Articular chondrocyte of knee joint (primary cell): ENCODE data around the gene ZNF474. TPM values are rescaled to one million over a fixed set of nuclear protein-coding genes. Genes with fewer than 3 reads are reported as not detected.

Experiments used
- total RNA-seq: library from RNA; depleted of rRNA; stranded (reverse); fragments of >200 nt; gene quantifications from 2 replicates; pipeline ENCODE4 v1.2.3, GENCODE V29; 2012

ZNF474 gene
- 0.22 and 0.26 TPM in 2 replicates for total RNA-seq

DNA sequence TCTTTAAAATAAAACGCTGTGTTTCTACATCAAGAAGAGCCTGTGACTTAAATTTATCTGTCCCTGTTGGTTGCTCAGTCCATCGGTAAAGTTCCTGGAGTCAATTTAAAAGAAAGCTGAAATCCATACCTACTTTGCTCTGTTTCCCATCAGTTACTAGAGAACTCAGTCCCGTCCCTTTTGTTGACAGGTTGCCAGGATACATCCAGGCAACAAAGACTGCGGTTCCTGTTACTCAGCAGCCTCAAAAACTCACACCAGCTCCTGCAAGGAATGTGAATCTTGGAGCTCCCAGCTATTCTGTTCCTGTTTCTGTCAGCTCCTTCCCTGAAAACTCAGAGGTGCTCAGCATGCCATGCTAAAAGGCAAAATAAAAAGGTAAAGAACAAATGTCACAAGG lies at the start of gene ZNF474:
Gene ZNF474 (plus strand): TSS at position 241 of the 400 bp plus-strand sequence. CDS start 22,445 bp downstream, outside the sequence.

Other genes starting within 250 kb of the ZNF474 start
- 22.6 and 23.2 TPM in 2 replicates for gene SRFBP1, start 167.6 kb upstream of the ZNF474 start, total RNA-seq
- 448 and 518 TPM in 2 replicates for gene LOX, start 51.3 kb upstream of the ZNF474 start, total RNA-seq
- 1.0 and 1.3 TPM in 2 replicates for gene SNCAIP, start 182.7 kb downstream of the ZNF474 start, total RNA-seq